GM18502 (cell line): Measurements from ENCODE around the gene DGKE.
A peak's percentile ranks its signal among the peaks of the same experiment; 100 is the strongest.

Experiments
- ATAC-seq: cut with Tn5 transposase; IDR thresholded peaks from one replicate; pipeline ENCODE4 v1.9.1; 2021; ENCODE audit warnings: mild to moderate bottlenecking; ENCODE audit not compliant: unreplicated experiment, poor library complexity

DGKE gene

DNA sequence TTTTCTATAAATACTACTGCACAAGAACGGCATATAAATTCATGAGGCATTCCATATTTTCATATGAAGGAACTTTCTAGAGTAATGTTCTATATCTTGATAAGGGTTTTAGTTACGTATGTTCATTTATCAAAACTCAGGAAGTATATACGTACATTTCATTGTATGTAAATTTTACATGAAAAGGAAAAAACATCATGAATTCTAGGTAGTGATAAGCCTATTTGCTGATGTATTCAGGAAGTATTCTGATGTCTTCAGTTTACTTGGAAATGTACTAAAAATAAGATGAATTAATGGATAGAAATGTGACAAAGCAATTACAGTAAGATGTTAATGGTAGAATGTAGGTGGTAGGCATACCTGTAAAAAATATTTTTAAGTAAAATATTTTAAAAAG, 4.7 kb downstream of the DGKE start:
- ATAC-seq: no peak

DNA sequence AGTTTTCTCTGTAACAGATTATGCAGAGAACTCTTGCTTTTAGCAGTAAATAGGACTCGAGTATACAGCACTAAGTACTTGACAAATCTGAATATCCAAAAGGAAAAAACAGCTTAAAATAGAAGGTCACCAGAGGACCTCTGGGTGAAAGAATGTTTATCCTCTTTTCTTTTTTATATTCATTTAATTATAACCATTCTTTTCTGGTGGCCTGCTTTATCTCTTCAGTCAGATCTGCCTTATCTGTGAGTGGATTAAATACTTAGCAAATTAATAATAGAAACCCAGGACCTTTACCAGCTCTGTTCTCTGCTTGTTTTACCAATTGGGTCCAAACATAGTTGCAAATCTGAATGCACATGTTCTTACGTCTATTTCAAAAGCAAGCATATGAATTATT, 8.6 kb downstream of the DGKE start:
- ATAC-seq: no peak

- no peak for ATAC-seq
Observed at GRCh38 chr17:56845934-56846333, 12.0 kb downstream of the DGKE start.

GRCh38 chr17:56847106-56847505, 13.2 kb downstream of the DGKE start:
- ATAC-seq: no peak

DNA sequence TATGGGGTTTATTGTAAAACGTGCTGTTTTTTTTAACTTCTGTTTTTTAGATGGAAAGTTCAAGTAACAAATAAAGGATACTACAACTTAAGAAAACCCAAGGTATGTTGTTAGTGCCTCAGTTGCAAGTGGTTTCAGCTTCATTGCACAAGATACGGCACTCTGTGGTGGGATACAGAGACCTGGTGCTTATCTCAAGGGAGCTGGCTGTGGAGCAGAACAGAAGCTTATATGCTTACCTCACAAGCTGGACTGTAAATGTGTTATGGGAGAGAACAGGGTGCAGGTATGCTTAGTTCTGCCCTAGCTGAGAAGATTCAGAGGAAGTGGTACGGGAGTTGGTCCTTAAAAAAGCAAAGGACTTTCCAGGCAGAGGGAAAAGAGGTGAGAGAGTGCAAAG, 15.2 kb downstream of the DGKE start:
- no peak for ATAC-seq

- ATAC-seq: no peak
Observed at GRCh38 chr17:56850591-56850990, 16.6 kb downstream of the DGKE start.

- no peak for ATAC-seq
Observed at GRCh38 chr17:56851008-56851407, 17.1 kb downstream of the DGKE start.

DNA sequence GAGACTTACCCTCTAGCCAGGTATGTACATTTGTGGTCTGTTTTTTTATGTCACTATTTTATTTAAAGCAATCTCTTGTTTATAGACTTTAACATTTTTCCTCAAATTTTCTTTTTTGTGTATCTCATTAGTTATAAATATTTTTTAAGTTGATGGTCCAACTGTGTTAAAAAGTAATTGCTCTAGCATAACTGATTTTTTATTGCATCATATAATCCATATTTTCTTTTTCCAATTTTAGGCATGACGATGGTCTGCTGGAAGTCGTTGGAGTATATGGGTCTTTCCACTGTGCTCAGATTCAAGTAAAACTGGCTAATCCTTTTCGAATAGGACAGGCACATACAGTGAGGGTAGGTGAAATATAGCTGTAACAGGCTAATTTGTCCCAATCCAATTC, 27.9 kb downstream of the DGKE start:
- no peak for ATAC-seq

- no peak for ATAC-seq
Observed at GRCh38 chr17:56863974-56864373, 30.0 kb downstream of the DGKE start.

DNA sequence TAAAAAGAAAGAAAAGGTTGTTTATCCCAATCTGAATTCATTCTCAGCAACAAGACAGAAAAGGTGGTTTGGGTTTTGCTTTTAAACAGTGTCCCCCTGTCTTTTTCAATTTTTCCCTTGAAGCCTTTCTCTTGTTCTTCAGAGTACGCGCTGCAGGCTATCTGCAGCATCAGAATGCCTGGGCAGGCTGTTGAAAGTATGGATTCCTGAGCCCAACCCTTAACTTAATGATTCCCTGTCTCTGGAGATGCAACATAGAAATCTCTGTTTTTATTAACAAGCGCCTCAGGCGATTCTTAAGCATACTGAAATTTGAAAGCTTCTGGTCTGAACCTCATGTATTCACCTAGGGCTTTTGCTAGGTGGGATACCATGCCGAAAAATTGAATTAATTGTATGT, 32.1 kb downstream of the DGKE start:
- no peak for ATAC-seq

GRCh38 chr17:56866496-56866895, 32.5 kb downstream of the DGKE start:
- ATAC-seq: no peak

- no peak for ATAC-seq
Observed at GRCh38 chr17:56867948-56868376, 34.0 kb downstream of the DGKE start.

- ATAC-seq: no peak
Observed at GRCh38 chr17:56868716-56869115, 34.8 kb downstream of the DGKE start.

- peak; percentile 66 for ATAC-seq
Observed at GRCh38 chr17:56870081-56870651, 36.2 kb downstream of the DGKE start.

DNA sequence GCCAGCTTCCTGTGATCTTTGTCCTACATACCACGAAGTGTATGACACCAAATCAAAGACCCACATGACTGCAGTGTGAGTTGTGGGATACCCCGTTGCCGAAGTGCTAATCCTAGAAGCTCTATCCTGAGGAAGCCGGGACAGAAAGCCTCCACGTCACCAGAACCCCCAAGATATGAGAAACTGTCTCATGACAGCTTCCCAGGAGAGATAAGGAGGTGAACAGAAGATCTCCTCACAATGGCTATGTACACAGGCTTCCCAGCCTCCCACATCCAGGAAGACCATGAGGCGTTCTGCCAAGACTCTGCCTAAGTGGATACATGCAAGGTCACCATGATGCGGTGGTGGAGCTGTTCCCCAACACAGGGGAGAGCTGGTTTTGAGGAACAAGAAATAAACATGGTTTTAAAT, 42.8 kb downstream of the DGKE start:
- ATAC-seq: no peak

- ATAC-seq: no peak
Observed at GRCh38 chr17:56879280-56879679, 45.3 kb downstream of the DGKE start.

- no peak for ATAC-seq
Observed at GRCh38 chr17:56880133-56880532, 46.2 kb downstream of the DGKE start.

GRCh38 chr17:56880571-56880970, 46.6 kb downstream of the DGKE start:
- no peak for ATAC-seq

DNA sequence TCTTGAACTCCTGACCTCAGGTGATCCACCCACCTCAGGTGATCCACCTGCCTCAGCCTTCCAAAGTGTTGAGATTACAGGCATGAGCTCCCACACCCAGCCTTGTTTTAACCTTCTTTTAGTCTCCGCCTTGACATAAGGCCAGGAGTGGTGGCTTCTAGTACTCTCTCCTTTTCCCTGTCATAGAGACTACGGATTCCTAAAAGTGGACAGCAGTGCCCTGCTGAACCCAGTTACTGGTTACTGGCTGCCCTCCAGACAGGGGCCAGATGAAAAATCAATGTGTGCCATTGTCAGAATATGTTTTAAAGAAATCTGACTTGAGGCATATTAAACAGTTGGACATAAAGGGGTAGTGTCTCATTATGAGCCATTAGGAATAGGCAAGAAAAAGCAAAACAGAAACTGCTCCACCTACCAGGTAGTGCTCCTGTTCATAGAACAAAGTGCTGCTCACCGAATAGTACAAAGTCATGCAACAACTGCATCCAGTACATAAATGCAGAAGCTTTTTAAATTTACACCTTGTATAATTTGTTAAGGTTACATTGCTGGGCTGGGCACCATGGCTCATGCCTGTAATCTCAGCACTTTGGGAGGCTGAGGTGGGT, 47.8 kb downstream of the DGKE start:
- no peak for ATAC-seq

DNA sequence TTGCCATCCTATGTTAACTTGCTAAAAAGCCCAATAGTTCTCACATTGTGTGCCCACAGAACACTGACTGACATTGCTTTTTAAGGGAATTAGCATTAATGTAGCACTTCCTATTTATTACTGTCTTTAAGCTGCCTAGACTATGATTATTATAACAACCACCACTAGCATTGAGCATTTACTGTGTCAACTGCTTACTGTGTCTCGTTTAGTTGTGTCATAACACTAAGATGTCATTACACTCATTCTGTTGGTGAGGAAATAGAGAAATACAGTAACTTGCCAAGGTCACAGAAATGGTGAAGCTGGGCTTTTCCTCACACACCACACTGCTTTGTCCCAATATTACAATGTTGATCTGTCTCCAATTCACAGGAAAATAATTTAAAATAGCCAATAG, 49.7 kb downstream of the DGKE start:
- ATAC-seq: no peak

DNA sequence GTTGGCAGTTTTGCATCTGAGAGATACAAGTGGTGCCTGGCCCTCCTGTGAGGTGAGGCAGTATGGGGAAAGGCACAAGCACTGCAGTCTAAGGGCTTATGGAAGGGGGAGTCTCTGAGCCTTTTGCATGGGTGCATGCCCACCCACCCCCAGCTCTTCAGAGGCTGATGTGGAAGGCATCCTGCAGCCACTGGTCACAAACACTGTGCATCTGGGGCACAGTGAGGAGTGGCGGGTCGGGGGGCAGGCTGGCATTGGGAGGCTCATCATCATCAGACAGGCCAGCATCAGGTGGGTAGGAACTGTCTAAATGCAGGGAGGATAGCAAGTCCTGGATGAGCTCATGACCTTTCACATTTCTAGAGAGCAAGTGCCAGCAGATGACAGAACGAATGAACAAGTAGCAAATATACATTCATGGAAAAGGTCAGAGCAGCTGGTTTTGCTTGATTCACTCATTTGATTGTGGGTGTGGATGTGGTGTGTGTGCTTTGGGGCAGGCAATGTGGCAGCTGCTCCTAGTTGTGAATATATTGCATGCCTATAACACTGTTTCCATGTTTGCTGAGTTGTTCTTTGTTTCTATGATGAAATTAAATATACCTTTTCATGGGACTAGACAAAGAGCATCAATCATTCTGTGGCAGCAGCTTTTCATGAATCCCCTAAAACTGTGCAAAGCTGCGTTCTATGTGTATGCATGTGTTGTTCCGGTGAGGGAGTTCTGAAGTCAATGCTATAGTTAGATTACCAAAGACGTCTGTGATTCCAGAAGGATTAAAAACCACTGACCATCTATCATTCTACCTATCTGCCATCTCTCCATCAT, 50.7 kb downstream of the DGKE start:
- ATAC-seq: no peak

DNA sequence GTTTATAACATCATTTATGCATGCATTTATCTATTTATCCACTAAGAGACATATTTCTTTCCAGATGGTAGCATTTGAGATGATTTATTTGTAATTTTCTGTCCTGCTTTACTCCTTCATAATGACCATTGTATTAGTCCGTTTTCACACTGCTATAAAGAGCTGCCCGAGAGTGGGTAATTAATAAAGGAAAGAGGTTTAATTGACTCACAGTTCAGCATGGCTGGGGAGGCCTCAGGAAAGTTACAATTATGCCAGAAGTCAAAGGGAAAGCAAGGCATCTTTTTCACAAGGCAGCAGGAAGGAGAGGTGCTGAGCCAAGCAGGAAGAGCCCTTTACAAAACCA, 51.3 kb downstream of the DGKE start:
- no peak for ATAC-seq
